ENCODE data around the gene OR2L3. TPM values are rescaled to one million over a fixed set of nuclear protein-coding genes. Genes with fewer than 3 reads are reported as not detected.

Gene OR2L3
- total RNA-seq, 4 donors from 2014 or later, result not detected

DNA sequence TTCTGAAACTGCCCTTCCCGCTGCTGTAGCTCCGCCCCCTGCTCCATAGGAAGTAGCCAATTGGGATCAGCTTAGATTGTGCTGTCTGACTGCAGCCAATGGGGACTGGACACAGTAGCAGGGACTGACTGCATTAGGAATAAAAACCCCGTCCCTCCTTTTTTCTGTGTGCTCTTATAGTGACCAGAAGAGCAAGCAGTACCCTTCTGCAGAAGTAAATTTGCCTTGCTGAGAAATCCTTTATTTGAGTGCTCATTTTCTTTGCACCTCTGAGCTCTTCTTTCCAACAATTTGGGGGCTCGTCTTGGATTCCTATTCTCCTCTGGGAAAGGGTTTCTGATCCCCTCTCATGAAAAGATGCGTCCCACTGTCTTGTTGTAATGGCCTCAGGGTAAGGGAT is 64.5 kb downstream of the OR2L3 start:
- Histone ChIP-seq H3K9me3 (peaks cover 0 to 19% (median 0%) of the 10 kb centered on the region in 4 donors), H3K27ac (no peak overlapping the region), H3K27me3 (no peaks in the 10 kb centered on the region), H3K36me3 (no peaks in the 10 kb centered on the region), H3K4me3 (no peak overlapping the region), H3K4me1 (no peaks in the 10 kb centered on the region)
- no peak for DNase-seq
- TF ChIP-seq, protein P1, sequence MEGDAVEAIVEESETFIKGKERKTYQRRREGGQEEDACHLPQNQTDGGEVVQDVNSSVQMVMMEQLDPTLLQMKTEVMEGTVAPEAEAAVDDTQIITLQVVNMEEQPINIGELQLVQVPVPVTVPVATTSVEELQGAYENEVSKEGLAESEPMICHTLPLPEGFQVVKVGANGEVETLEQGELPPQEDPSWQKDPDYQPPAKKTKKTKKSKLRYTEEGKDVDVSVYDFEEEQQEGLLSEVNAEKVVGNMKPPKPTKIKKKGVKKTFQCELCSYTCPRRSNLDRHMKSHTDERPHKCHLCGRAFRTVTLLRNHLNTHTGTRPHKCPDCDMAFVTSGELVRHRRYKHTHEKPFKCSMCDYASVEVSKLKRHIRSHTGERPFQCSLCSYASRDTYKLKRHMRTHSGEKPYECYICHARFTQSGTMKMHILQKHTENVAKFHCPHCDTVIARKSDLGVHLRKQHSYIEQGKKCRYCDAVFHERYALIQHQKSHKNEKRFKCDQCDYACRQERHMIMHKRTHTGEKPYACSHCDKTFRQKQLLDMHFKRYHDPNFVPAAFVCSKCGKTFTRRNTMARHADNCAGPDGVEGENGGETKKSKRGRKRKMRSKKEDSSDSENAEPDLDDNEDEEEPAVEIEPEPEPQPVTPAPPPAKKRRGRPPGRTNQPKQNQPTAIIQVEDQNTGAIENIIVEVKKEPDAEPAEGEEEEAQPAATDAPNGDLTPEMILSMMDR (IDR thresholded peaks at IDR 0.05), result no peak
- TF ChIP-seq POLR2A (IDR thresholded peaks at IDR 0.05), result no peak

Small RNAs within 50 kb of the gene (small RNA-seq; reads per million reads assigned to genes)
- gene RF00019, result 0 reads per million in 2 donors

Other genes starting within 250 kb of the OR2L3 start
- not detected for gene OR14A16, start 222.7 kb upstream of the OR2L3 start, total RNA-seq
- not detected for gene OR11L1, start 204.9 kb upstream of the OR2L3 start, total RNA-seq
- gene TRIM58, start 189.6 kb upstream of the OR2L3 start, total RNA-seq, result 1 to 10 TPM in 1 of 4 donors, not detected in 3; 7.2 TPM
- gene OR2W3, start 151.2 kb upstream of the OR2L3 start, total RNA-seq, result 1 to 10 TPM in 1 of 4 donors, not detected in 3; 2.5 TPM
- gene OR2T8, start 126.6 kb upstream of the OR2L3 start, total RNA-seq, result not detected
- gene OR2AJ1, start 121.9 kb upstream of the OR2L3 start, total RNA-seq, result not detected
- gene OR2L8, start 98.0 kb upstream of the OR2L3 start, total RNA-seq, result not detected
- not detected for gene OR2AK2, start 81.6 kb upstream of the OR2L3 start, total RNA-seq
- under 1 TPM in 1 of 4 donors, not detected in 3; 0.40 TPM for gene OR2L5, start 33.2 kb upstream of the OR2L3 start, total RNA-seq
- under 1 TPM in 1 of 4 donors, not detected in 3; 0.13 TPM for gene OR2L2, start 16.8 kb upstream of the OR2L3 start, total RNA-seq
- not detected for gene OR2L13, start 48.3 kb downstream of the OR2L3 start, total RNA-seq
- gene OR2M5, start 98.3 kb downstream of the OR2L3 start, total RNA-seq, result not detected
- not detected for gene OR2M2, start 128.0 kb downstream of the OR2L3 start, total RNA-seq
- gene OR2M3, start 150.4 kb downstream of the OR2L3 start, total RNA-seq, result not detected
- gene OR2M4, start 184.6 kb downstream of the OR2L3 start, total RNA-seq, result not detected
- not detected for gene OR2T33, start 231.1 kb downstream of the OR2L3 start, total RNA-seq

All from Peyer's patch (tissue), 4 donors.